Calu3 (cell line): Measurements from ENCODE around the gene ZNF784. TPM values are rescaled to one million over a fixed set of nuclear protein-coding genes. Genes with fewer than 3 reads are reported as not detected.

ENCODE experiments used
- BruUV-seq: library from RNA; stranded (reverse); fragments of 400-500 nt; replicated peaks from 2 replicates; lab custom pipeline; 2021; lab: Mats Ljungman, UMichigan
- CTCF ChIA-PET: fragments of 300-600 bp; sonication (Branson Sonifier 250); formaldehyde crosslinking; loops from one replicate; lab custom pipeline; 2022; ENCODE audit warnings: antibody characterized with exemption; lab: Charles Lee
- DNase-seq: peaks from one replicate; pipeline ENCODE4 v3.0.0; 2022
- H3K27ac Mint-ChIP-seq: one replicate; pipeline ENCODE4 v1.8.0; 2022; ENCODE audit warnings: mixed read lengths; ENCODE audit not compliant: unreplicated experiment
- H3K27me3 Mint-ChIP-seq: one replicate; pipeline ENCODE4 v1.8.0; 2022; ENCODE audit warnings: mixed read lengths; ENCODE audit not compliant: unreplicated experiment
- H3K36me3 Mint-ChIP-seq: one replicate; pipeline ENCODE4 v1.8.0; 2022; ENCODE audit warnings: mild to moderate bottlenecking, moderate library complexity, mixed read lengths; ENCODE audit not compliant: insufficient read depth, unreplicated experiment
- H3K4me1 Mint-ChIP-seq: one replicate; pipeline ENCODE4 v1.8.0; 2022; ENCODE audit warnings: mild to moderate bottlenecking, low read depth, mixed read lengths; ENCODE audit not compliant: unreplicated experiment
- H3K4me3 Mint-ChIP-seq: one replicate; pipeline ENCODE4 v1.8.0; 2022; ENCODE audit warnings: mild to moderate bottlenecking, low read depth, moderate library complexity, mixed read lengths; ENCODE audit not compliant: unreplicated experiment
- H3K9me3 Mint-ChIP-seq: one replicate; pipeline ENCODE4 v1.8.0; 2022; ENCODE audit warnings: low read depth, mixed read lengths; ENCODE audit not compliant: unreplicated experiment
- intact Hi-C: fragments of 100-400 bp; cut with micrococcal nuclease; formaldehyde crosslinking; loops from one replicate; pipeline ENCODE4 v1.10.0; 2022; ENCODE audit not compliant: unreplicated experiment
- total RNA-seq: library from RNA; stranded (reverse); gene quantifications from 2 replicates; pipeline ENCODE4 v1.2.3, GENCODE V29; 2022
- TF ChIP-seq, protein P1 (sequence below): fragments of 200-600 bp; IDR thresholded peaks from one replicate; pipeline ENCODE4 v1.8.0; 2022; ENCODE audit warnings: antibody characterized with exemption; ENCODE audit not compliant: unreplicated experiment

ZNF784 gene
- total RNA-seq, 1 experiment from 2014 or later: 6.0 TPM

DNA sequence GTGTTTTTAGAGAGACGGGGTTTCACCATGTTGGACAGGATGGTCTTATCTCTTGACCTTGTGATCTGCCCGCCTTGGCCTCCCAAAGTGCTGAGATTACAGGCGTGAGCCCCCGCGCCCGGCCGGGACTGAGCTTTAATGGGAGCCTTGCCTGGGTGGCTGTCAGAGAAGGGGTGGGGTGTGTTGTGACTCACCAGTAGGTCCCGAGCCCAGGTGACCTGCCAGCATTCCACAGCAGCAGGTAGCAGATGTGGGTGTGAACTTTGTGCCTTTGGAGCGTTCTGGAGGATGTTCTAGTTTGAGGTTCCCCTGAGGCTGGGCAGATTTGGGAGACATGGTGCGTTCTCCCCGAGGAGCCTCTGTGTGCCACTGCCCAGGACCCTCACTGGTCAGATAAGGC lies 43.6 kb upstream of the ZNF784 start:
- CTCF ChIA-PET: interaction anchor here (0.6 to 1.3 kb wide), 5 partner anchors 11 to 150 kb away, joined by 3 to 6 read pairs (median 3); partner anchors contain the start of gene U2AF2
- Mint-ChIP-seq H3K27ac (peak overlapping the region; percentile 54), H3K27me3 (no peaks in the 10 kb centered on the region), H3K4me3 (peak overlapping the region; percentile 41), H3K36me3 (peaks cover 88% of the 10 kb centered on the region), H3K4me1 (peaks cover 48% of the 10 kb centered on the region), H3K9me3 (no peaks in the 10 kb centered on the region)
- DNase-seq: peak; percentile 81
- intact Hi-C loops: no loop called here
- TF ChIP-seq, protein P1, sequence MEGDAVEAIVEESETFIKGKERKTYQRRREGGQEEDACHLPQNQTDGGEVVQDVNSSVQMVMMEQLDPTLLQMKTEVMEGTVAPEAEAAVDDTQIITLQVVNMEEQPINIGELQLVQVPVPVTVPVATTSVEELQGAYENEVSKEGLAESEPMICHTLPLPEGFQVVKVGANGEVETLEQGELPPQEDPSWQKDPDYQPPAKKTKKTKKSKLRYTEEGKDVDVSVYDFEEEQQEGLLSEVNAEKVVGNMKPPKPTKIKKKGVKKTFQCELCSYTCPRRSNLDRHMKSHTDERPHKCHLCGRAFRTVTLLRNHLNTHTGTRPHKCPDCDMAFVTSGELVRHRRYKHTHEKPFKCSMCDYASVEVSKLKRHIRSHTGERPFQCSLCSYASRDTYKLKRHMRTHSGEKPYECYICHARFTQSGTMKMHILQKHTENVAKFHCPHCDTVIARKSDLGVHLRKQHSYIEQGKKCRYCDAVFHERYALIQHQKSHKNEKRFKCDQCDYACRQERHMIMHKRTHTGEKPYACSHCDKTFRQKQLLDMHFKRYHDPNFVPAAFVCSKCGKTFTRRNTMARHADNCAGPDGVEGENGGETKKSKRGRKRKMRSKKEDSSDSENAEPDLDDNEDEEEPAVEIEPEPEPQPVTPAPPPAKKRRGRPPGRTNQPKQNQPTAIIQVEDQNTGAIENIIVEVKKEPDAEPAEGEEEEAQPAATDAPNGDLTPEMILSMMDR: no peak
- no TSS peak for BruUV-seq

DNA sequence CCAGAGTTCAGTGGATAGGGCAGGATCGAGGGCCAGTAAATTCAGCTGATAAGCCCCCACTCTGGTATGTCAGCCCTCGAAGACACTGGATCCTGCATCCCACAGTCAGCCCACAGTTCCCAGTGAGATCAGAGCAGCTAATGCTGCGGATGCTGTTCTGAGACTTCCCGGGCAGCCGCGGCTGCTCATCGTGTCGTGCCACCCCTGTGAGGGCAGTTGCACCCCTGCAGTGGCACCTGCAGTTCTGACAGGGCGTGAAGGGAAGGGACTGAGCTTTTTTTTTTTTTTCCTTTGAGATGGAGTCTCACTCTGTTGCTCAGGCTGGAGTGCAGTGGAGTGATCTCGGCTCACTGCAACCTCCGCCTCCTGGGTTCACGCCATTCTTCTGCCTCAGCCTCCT lies 43.1 kb upstream of the ZNF784 start:
- no TSS peak for BruUV-seq
- Mint-ChIP-seq H3K27me3 (no peaks in the 10 kb centered on the region), H3K36me3 (peaks cover 88% of the 10 kb centered on the region), H3K4me1 (peaks cover 52% of the 10 kb centered on the region), H3K4me3 (peak overlapping the region; percentile 41), H3K27ac (peak overlapping the region; percentile 54), H3K9me3 (no peaks in the 10 kb centered on the region)
- CTCF ChIA-PET: interaction anchor here (0.6 to 1.3 kb wide), 5 partner anchors 10 to 150 kb away, joined by 3 to 6 read pairs (median 3); partner anchors contain the start of gene U2AF2
- DNase-seq: no peak
- TF ChIP-seq, protein P1: no peak
- intact Hi-C loops: no loop called here

DNA sequence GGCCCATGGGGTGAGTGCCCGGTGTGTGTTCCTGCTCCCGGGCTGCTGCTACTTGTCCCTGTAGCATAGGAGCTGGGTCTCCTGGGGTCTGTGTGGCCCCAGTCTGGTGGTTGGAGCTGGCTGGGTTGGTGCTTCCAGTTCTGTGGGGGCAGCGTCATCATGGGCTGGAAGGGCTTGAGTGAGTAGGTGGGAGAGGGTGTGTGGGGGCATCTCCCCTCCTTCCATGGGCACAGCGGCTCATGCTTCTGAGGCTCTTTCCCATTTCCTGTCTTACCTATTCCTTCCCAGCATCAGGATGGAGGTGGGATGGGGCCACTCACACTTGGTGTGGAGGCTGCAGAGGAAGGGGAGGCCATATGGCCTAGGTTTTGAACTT lies 42.6 kb upstream of the ZNF784 start:
- H3K4me3 Mint-ChIP-seq: peak overlapping the region; percentile 41
- peaks cover 89% of the 10 kb centered on the region for H3K36me3 Mint-ChIP-seq
- intact Hi-C loops: no loop called here
- no peaks in the 10 kb centered on the region for H3K9me3 Mint-ChIP-seq
- TF ChIP-seq, protein P1: no peak
- no TSS peak for BruUV-seq
- CTCF ChIA-PET: interaction anchor here (1.1 to 1.3 kb wide), 3 partner anchors 10 to 34 kb away, joined by 3 to 6 read pairs (median 5); partner anchors contain the start of gene U2AF2
- no peak for DNase-seq
- no peaks in the 10 kb centered on the region for H3K27me3 Mint-ChIP-seq
- no peak overlapping the region for H3K27ac Mint-ChIP-seq
- H3K4me1 Mint-ChIP-seq: peaks cover 51% of the 10 kb centered on the region

DNA sequence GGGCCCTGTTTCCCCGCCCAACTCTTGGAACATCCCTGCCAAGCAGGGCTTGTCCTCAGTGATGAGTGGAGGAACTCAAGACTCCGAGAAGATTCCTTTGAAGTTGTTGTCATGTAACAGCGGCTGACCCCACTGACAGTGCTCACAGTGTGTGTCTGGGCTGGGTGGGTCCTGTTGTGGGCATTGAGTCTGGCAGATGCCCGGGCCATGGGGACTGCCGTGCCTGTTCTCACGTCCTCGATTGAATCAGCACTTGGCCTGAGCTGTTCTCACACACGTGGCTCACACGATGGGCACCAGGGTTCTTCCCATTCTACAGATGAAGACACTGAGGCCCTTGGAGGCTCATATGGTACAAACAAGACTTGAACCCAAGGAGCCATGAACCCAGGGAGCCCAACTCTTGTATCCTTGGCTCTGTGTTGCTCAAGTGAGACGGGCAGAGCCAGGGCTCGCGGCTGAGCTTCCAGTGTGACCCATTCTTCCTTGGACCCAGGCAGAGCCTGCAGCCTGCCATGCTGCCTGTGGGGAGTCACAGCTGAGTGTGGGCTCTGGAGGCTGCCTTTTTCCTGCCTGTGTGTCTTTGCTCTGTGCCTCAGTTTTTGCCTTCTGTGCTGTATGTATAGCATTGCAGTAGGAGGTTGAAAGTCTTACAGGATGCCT lies 42.1 kb upstream of the ZNF784 start:
- TF ChIP-seq, protein P1: no peak
- H3K27me3 Mint-ChIP-seq: no peaks in the 10 kb centered on the region
- H3K36me3 Mint-ChIP-seq: peaks cover 89% of the 10 kb centered on the region
- H3K4me1 Mint-ChIP-seq: peaks cover 53% of the 10 kb centered on the region
- intact Hi-C loops: no loop called here
- peak overlapping the region; percentile 41 for H3K4me3 Mint-ChIP-seq
- no peak overlapping the region for H3K27ac Mint-ChIP-seq
- CTCF ChIA-PET: interaction anchor here (1.3 kb wide), 1 partner anchor 34 kb away, joined by 3 read pairs; no protein-coding TSS in a partner anchor
- no peaks in the 10 kb centered on the region for H3K9me3 Mint-ChIP-seq
- no peak for DNase-seq
- BruUV-seq: no TSS peak
